HL-60 (cell line): Measurements from ENCODE around the gene CRY2.

Experiments used
- CTCF ChIP-seq: IDR thresholded peaks from one replicate; pipeline ENCODE4 v1.5.1; 2011; ENCODE audit warnings: low read length, control low read depth, inconsistent platforms; ENCODE audit not compliant: insufficient read depth
- GABPA ChIP-seq: IDR thresholded peaks from 2 replicates; pipeline ENCODE4 v1.6.1; 2012; ENCODE audit warnings: low read depth
- REST ChIP-seq: IDR thresholded peaks from 2 replicates; pipeline ENCODE4 v1.6.1; 2012; ENCODE audit warnings: low read depth; ENCODE audit not compliant: insufficient replicate concordance

- TF ChIP-seq CTCF (no peak), GABPA (no peak), REST (no peak)
These were observed 11.6 kb downstream of the CRY2 start for GRCh38 chr11:45858751-45859398.
